Epithelial cell of esophagus (primary cell): Measurements from ENCODE around the gene DNAJC6.

Experiments
- DNase-seq: peaks from one replicate; pipeline ENCODE4 v3.0.0; 2010; ENCODE audit warnings: low read depth
- H3K4me3 ChIP-seq: 2 replicates; pipeline ENCODE4 v1.5.1; 2011; ENCODE audit warnings: mild to moderate bottlenecking, low read length, control low read depth
- TF ChIP-seq, protein P1 (sequence below): IDR thresholded peaks from 2 replicates; pipeline ENCODE4 v1.5.1; 2011; ENCODE audit warnings: low read depth, mild to moderate bottlenecking, low read length, control low read depth, inconsistent platforms; ENCODE audit not compliant: insufficient read depth; ENCODE audit errors: missing control alignments

DNAJC6 gene

DNA sequence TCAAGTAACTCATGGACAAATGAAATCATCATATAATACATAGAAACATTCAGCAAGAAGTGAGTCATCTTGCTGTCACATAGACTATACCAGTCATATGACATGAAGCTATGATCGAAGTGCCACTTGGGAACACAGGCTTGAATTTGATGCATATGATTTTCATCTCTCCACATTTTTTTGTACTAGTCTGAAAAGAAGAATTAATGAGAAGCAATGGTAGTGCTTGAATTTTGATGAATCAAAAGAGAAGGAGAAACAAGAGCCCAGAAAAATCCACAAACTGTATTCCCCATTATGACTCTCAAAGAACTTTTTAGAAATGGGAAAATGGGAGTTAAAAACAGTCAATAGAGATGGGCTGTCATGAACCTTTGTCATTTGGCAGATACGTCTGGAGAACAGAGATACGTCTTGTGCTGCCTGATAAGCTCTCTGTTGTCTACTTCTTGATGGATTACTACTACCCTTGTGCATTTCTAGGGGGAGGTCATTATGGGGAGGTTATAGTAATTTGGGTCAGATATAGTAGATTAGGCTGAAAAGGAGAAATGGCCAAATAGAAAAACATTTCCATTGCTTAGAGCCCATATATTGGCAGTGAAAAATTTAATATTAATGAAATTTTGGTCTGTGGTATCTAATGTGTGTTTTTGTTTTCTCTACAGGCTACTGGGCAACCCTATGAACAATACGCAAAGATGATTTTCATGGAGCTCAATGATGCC lies 103.1 kb downstream of the DNAJC6 start:
- DNase-seq, result peak; percentile 42
- no peak overlapping the region for H3K4me3 ChIP-seq
- TF ChIP-seq, protein P1, sequence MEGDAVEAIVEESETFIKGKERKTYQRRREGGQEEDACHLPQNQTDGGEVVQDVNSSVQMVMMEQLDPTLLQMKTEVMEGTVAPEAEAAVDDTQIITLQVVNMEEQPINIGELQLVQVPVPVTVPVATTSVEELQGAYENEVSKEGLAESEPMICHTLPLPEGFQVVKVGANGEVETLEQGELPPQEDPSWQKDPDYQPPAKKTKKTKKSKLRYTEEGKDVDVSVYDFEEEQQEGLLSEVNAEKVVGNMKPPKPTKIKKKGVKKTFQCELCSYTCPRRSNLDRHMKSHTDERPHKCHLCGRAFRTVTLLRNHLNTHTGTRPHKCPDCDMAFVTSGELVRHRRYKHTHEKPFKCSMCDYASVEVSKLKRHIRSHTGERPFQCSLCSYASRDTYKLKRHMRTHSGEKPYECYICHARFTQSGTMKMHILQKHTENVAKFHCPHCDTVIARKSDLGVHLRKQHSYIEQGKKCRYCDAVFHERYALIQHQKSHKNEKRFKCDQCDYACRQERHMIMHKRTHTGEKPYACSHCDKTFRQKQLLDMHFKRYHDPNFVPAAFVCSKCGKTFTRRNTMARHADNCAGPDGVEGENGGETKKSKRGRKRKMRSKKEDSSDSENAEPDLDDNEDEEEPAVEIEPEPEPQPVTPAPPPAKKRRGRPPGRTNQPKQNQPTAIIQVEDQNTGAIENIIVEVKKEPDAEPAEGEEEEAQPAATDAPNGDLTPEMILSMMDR, result no peak

DNA sequence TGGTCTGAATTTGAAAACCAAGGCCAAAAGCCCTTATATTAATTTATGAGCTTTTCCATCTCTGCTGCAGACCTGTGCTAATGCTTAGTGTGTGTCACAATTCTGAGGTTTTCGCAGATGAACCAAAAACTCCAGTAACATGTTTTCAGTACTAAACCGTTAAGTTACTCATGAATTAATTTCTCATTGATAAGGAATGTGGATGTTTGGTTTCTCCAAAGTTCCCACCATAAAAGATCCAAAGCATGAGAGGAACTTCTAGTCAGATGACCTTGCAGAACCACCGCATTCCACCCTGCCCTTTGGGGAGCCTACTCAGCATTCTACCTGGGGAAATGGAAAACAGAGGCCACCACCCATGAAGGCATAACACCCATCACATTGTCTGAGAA lies 103.6 kb downstream of the DNAJC6 start:
- TF ChIP-seq, protein P1, result no peak
- no peak overlapping the region for H3K4me3 ChIP-seq
- no peak for DNase-seq

DNA sequence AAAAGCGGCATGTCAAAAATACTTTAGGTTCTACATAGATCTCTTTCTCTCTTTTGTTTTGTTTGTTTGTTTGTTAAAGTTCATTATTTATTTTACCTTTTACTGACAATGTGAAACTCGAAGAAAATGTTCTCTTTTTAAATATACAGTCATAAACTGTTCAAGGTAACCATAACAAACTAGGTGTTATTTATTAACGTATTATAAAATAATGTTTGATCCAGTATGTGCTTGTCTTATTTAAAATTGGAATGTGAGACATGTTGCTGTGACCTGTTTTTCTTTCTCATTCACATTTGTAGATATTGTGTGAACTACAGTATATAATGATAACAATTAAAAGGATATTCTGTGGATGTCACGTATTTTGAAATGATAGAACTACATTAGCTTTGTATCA lies 105.2 kb downstream of the DNAJC6 start:
- TF ChIP-seq, protein P1, result no peak
- H3K4me3 ChIP-seq, result no peak overlapping the region
- DNase-seq, result no peak

DNA sequence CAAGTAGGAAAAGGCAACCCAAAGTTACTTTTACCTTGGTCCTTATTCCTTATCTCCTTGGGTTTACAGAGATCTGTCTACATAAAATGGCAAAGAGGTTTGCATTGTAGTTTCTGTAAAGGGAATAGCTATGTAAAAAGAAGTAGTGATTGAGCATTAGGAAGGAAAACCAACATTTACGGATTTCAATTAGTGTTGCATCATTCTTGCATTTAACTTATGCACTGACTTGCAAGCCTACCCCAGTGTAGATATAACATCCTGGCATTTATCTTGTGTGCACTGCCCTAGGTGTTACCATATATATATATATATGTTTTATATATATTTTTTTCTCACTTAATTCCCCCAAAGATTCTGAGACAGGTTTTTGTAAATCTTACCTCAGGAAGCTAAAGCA lies 107.4 kb downstream of the DNAJC6 start:
- H3K4me3 ChIP-seq, result no peak overlapping the region
- TF ChIP-seq, protein P1, result no peak
- no peak for DNase-seq

DNA sequence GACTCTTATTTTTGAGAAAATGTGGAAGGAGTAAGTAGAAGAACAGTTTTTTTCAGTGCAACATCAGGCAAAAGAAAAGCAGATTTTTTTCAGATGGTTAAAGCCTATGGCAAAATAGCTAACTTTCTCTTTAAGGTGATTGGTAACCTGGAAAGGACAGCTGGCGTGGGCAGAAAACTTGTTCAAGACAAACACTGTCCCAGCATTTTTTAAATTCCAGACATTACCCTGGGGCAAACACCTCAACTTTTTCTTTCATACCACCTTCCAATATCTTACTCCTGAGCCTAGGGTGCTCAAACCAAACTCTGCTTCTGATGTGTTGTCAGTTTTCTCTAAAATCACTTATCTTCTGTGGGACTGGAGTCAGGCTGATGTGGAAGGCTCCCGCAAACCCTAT lies 108.4 kb downstream of the DNAJC6 start:
- no peak overlapping the region for H3K4me3 ChIP-seq
- DNase-seq, result peak; percentile 64
- TF ChIP-seq, protein P1, result no peak

DNA sequence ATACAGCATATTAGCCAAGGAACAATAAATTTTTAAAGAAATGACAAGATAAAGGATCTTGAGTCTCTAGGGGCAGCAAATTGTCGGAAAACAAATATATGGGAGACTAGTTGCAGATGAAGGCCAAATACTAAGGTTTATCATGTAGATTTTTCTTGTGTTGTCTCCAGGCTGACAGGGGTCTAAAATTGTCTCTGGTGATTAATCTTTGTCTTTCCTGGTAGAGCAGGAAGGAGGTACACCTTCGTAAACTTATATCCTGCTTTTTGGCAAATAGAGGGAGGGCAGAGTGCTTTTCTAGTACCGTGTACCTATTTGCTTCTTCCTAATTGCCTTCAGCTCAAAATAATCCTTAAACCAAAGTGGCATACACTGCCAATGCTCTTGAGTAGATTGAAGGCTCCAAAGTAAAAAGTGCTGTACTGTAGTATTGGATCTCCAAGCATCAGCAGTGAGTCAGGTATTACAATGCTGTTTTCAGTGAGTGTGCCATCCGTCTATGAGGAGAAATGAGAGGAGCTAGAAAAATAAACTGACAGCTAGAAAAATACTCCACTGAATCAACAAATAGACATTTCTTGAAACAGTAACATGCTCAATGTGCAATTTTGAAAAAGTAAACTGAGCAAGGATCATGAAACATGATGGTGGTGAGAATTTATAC lies 109.3 kb downstream of the DNAJC6 start:
- TF ChIP-seq, protein P1, result no peak
- peak; percentile 64 for DNase-seq

More for the DNA sequence above, 109.3 kb downstream of the DNAJC6 start:
- H3K4me3 ChIP-seq, result no peak overlapping the region
